Epithelial cell of umbilical artery (primary cell): ENCODE results near the gene FAM151A. TPM values are rescaled to one million over a fixed set of nuclear protein-coding genes. Genes with fewer than 3 reads are reported as not detected.

ENCODE experiments used
- total RNA-seq: library from RNA; depleted of rRNA; stranded (reverse); fragments of >200 nt; gene quantifications from 2 replicates; pipeline ENCODE4 v1.2.3, GENCODE V29; 2014

The FAM151A gene
- not detected in 2 replicates for total RNA-seq

DNA sequence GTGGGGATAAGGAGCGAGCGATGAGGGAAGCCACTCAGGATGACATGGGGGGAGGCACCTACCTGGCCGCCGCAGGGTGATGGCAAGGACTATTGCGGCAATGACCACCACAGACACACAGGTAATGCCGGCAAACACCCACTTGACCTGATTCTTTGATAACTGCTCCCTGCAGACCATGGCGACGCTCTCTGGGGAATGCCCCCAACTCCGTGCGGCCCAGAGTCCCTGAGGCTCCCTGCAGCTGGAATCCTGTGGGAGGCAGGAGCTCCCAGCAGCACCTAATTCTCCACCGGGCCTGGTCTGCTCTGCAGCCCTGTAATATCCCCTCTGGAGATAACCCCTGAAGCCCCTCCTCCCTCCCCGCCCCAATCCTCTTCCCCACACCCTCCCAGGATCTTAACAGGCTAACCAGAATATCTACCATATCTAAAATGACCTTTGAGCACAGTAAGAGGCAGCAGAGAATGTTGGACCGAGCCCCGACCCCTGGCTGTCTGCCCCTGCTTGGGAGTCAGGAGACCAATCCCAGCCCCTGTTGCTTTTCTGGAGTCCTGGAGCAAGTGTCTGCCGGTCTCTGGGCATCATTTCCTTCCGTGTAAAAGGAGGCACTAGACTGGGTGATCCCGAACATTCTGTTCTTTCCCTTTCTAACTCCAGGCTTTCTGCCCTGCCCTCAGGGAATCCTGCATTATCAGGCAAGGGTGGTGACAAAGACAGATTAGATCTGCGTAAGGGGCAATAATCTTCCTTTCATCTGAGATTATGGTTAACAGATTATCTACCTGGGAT, at the start of gene FAM151A:
TSS of gene FAM151A (minus strand) at position 310 of the 792 bp plus-strand sequence. CDS start at position 180, 130 bp downstream.

GRCh38 chr1:54640863-54641836, 17.8 kb upstream of the FAM151A start, which contains the start of gene MROH7:
Gene MROH7, plus strand, starts transcription at chr1:54641786. Its CDS starts 11,141 bp downstream, at chr1:54652927.

Other genes starting within 250 kb of the FAM151A start
- 8.8 and 11.4 TPM in 2 replicates for gene SSBP3, start 217.1 kb downstream of the FAM151A start, total RNA-seq
- 3.6 and 3.9 TPM in 2 replicates for gene ACOT11, start 75.3 kb downstream of the FAM151A start, total RNA-seq
- under 0.01 and 0.30 TPM in 2 replicates for gene MROH7, start 18.3 kb upstream of the FAM151A start, total RNA-seq
- 25.3 and 29.6 TPM in 2 replicates for gene TTC4, start 92.3 kb upstream of the FAM151A start, total RNA-seq
- 2.6 and 6.1 TPM in 2 replicates for gene PARS2, start 141.0 kb upstream of the FAM151A start, total RNA-seq
- not detected in 2 replicates for gene TTC22, start 177.8 kb upstream of the FAM151A start, total RNA-seq